Choroid plexus epithelial cell (primary cell): ENCODE data around the gene PRRT4.

Experiments
- DNase-seq: peaks from one replicate; pipeline ENCODE4 v3.0.0-alpha.2; 2010; ENCODE audit warnings: low read depth
- H3K4me3 ChIP-seq: 2 replicates; pipeline ENCODE4 v1.5.1; 2011; ENCODE audit warnings: low read depth, mild to moderate bottlenecking, control low read depth, low read length, moderate library complexity
- TF ChIP-seq, protein P1 (sequence below): conservative IDR thresholded peaks from 2 replicates; pipeline ENCODE4 v1.5.1; 2011; ENCODE audit warnings: low read depth, mild to moderate bottlenecking, control low read depth, inconsistent platforms, low read length, moderate library complexity

Gene PRRT4

DNA sequence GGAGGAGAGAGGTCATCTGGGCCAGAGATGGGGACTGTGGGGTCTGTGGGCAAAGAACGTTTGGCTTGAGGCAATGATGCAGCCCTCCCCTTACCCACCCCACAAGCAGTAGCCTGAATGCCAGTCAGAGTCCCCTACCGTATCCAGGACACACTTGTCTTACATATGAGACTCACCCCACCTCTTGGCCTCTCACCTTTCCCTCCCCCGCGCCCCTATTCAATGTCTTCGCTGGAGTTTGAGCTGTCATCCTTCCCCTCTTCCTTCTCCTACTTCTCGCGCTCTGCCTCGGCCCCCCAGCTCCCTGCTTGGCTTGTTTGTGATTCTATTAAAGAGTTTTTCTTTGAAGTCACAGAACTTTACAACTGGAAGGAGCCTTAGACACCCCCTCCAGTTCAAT is 8.9 kb downstream of the PRRT4 start:
- H3K4me3 ChIP-seq: no peak overlapping the region
- DNase-seq: no peak
- TF ChIP-seq, protein P1, sequence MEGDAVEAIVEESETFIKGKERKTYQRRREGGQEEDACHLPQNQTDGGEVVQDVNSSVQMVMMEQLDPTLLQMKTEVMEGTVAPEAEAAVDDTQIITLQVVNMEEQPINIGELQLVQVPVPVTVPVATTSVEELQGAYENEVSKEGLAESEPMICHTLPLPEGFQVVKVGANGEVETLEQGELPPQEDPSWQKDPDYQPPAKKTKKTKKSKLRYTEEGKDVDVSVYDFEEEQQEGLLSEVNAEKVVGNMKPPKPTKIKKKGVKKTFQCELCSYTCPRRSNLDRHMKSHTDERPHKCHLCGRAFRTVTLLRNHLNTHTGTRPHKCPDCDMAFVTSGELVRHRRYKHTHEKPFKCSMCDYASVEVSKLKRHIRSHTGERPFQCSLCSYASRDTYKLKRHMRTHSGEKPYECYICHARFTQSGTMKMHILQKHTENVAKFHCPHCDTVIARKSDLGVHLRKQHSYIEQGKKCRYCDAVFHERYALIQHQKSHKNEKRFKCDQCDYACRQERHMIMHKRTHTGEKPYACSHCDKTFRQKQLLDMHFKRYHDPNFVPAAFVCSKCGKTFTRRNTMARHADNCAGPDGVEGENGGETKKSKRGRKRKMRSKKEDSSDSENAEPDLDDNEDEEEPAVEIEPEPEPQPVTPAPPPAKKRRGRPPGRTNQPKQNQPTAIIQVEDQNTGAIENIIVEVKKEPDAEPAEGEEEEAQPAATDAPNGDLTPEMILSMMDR: no peak

- H3K4me3 ChIP-seq: no peak overlapping the region
- TF ChIP-seq, protein P1: peak; percentile 41
- DNase-seq: peak; percentile 41
These were observed 9.3 kb downstream of the PRRT4 start for GRCh38 chr7:128352153-128352537.

- TF ChIP-seq, protein P1: no peak
- H3K4me3 ChIP-seq: no peak overlapping the region
- DNase-seq: no peak
These were observed 10.0 kb downstream of the PRRT4 start for GRCh38 chr7:128351296-128352152.

GRCh38 chr7:128350708-128351295 is 10.7 kb downstream of the PRRT4 start:
- TF ChIP-seq, protein P1: no peak
- no peak overlapping the region for H3K4me3 ChIP-seq
- DNase-seq: no peak

DNA sequence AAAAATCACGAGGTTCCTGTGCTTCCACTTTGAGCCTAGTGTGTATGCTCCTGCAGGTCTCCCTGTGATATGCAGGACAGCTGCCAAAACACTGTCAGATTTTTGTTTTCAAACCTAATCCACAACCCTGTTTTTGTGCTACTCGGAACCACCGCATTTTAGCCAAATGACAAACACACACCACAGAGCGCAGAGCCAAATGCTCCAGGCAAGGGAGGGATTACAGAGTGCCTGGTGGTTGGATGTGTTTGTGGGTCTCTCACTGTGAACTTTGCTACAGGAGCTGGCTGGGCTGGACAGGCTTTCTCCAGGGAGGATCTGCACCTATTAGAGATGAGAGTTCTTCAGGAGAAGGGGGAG is 12.0 kb downstream of the PRRT4 start:
- H3K4me3 ChIP-seq: no peak overlapping the region
- TF ChIP-seq, protein P1: no peak
- no peak for DNase-seq

DNA sequence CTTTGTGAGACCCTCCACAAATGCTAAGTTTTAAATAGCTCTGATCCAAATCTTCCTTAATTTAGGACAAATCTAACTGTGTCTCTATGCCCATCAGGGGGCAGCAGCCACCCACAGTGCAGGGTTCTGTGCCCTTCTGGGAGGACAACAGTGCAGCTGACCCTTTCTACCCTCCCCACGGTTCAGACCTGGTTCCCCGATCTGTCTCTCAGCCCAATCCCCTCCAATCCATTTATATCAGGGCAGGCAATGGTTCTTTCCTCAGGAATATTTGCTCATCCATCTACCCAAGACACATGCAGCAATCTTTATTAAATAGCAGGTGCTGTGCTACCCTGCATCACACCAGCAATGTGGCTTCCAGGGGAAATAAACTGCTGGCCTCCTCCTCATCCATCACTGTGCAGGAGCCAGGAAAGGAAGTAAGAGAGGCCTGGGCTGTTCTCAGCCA is 13.8 kb downstream of the PRRT4 start:
- TF ChIP-seq, protein P1: peak; percentile 88
- no peak overlapping the region for H3K4me3 ChIP-seq
- peak; percentile 67 for DNase-seq

- H3K4me3 ChIP-seq: no peak overlapping the region
- DNase-seq: no peak
- TF ChIP-seq, protein P1: no peak
These were observed 17.1 kb downstream of the PRRT4 start for GRCh38 chr7:128344431-128344774.
